Cardiac atrium fibroblast (primary cell): ENCODE results near the gene LOXL1. TPM values are rescaled to one million over a fixed set of nuclear protein-coding genes. Genes with fewer than 3 reads are reported as not detected.

Source experiments
- total RNA-seq: library from RNA; depleted of rRNA; stranded (reverse); fragments of >200 nt; gene quantifications from 2 replicates; pipeline ENCODE4 v1.2.3, GENCODE V29; 2015

LOXL1 gene, protein sequence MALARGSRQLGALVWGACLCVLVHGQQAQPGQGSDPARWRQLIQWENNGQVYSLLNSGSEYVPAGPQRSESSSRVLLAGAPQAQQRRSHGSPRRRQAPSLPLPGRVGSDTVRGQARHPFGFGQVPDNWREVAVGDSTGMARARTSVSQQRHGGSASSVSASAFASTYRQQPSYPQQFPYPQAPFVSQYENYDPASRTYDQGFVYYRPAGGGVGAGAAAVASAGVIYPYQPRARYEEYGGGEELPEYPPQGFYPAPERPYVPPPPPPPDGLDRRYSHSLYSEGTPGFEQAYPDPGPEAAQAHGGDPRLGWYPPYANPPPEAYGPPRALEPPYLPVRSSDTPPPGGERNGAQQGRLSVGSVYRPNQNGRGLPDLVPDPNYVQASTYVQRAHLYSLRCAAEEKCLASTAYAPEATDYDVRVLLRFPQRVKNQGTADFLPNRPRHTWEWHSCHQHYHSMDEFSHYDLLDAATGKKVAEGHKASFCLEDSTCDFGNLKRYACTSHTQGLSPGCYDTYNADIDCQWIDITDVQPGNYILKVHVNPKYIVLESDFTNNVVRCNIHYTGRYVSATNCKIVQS
- total RNA-seq = 167 and 177 TPM in 2 replicates

DNA sequence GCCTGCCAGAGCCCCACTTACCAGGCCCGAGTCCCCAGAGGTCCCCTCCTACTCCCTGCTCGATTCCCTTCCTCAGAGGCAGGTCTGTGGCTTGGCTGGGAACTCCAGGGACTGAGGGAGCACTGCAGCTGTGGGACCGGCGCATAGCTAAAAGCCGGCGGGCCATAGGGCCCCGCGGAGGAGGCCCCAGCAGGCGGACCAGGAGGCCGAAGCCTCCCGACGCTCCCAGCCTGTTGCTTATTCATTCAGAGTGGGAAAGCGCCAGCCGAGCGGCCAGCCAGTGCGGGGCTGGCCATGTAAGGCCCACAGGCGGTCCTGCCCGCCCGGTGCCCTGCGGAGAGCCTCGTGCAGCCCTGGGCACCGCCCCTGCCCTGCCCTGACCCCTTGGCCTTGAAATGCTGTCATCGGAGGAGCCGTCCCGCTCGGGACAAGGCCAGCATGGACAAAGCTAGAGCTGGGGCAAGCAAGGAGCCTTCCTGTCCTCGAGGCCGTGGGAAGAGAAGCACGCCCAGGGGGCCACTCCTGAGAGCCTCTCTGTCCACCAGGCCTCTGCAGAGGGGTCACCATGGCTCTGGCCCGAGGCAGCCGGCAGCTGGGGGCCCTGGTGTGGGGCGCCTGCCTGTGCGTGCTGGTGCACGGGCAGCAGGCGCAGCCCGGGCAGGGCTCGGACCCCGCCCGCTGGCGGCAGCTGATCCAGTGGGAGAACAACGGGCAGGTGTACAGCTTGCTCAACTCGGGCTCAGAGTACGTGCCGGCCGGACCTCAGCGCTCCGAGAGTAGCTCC lies at the start of gene LOXL1:
Gene LOXL1, plus strand, starts transcription at position 244 of the 784 bp plus-strand sequence. Its CDS starts 322 bp downstream, at position 566.

DNA sequence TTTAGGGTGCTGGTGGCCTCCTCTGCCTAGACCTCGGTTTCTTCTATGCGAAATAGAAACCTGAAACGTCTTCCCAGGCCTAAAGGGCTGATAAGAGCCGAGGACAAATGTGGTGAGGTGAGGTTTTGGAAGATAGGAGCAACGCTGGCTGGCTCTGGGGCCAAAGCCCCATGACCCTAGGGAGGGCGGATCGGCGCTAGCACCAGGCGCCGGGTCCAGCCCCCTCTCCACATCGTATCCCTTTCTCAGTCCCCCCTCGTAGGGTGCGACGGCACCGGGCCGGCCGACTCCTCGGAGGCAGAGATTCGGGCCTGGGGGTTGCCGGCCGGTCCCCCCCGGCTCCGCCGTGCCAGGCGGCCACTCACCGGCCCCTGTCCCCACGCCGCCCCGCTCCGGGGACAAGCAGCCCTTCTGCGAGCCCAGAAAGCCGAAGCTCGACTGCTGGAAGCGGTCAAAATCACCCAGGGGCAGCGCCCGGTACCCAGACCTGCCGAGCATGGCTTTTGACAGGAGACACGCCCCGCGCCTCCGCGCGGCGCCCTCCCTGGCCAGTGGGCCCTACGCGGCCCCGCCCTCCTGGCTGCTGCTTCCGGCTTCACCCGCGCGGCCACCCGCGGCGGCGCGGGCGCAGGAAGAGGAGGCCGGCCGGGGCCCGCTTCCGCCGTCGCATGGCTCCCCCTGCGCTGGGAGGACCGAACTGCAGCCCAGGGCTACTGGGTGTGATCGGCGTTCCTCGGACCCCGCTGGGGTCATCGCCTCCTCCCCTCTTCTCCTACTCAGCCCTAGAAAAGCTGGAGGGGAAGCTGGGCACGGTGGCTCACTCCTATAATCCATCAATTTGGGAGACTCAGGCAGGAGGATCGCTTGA lies 65.7 kb downstream of the LOXL1 start, which contains the start of gene STOML1:
Gene STOML1, minus strand, starts transcription at position 570 of the 868 bp plus-strand sequence. Its CDS starts 72 bp downstream, at position 498.

DNA sequence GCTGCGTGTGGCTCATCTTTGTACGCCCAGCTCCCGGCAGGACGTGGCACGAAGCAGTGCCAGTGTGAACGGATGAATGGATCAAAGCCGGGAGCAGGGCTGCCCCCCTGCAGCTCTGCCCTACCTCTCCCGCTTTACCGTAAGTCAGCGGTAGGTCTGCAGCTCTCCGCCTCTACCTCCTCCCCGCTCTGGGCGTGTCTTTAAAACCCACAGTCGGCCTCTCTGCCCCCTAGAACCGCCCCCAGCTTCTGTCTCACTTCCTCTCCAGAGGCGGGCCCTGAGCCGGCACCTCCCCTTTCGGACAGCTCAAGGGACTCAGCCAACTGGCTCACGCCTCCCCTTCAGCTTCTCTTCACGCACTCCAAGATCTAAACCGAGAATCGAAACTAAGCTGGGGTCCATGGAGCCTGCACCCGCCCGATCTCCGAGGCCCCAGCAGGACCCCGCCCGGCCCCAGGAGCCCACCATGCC lies 68.2 kb downstream of the LOXL1 start, which contains the start of gene PML:
Gene PML, plus strand, starts transcription at position 304 of the 471 bp plus-strand sequence. Its CDS starts 97 bp downstream, at position 401.

Other genes with a start within 250 kb of the LOXL1 start
- 94.4 and 150 TPM in 2 replicates for gene CD276, start 242.1 kb upstream of the LOXL1 start, total RNA-seq
- gene INSYN1, start 173.1 kb upstream of the LOXL1 start, total RNA-seq = 2.9 and 7.4 TPM in 2 replicates
- gene TBC1D21, start 52.9 kb upstream of the LOXL1 start, total RNA-seq = not detected in 2 replicates
- gene STOML1, start 65.8 kb downstream of the LOXL1 start, total RNA-seq = 13.8 and 20.8 TPM in 2 replicates
- gene PML, start 68.3 kb downstream of the LOXL1 start, total RNA-seq = 41.0 and 58.3 TPM in 2 replicates
- not detected in 2 replicates for gene GOLGA6A, start 156.1 kb downstream of the LOXL1 start, total RNA-seq
- 0.16 TPM in 1 of 2 replicates, not detected in the other for gene ISLR2, start 204.1 kb downstream of the LOXL1 start, total RNA-seq
- 89.9 TPM in 2 replicates for gene ISLR, start 247.2 kb downstream of the LOXL1 start, total RNA-seq